ENCODE data around the gene FLYWCH2. TPM values are rescaled to one million over a fixed set of nuclear protein-coding genes. Genes with fewer than 3 reads are reported as not detected.
"Not testable (repeated sequence)": the region's sequence is repeated elsewhere in the genome, so short reads cannot be mapped to it uniquely, and the experiment has no call there.

The FLYWCH2 gene
- polyA plus RNA-seq, 4 donors, result 19.8 to 34.6 (median 25.6) TPM

- DNase-seq (ENCODE audit: low read depth in 4 of 4, low spot score in 3 of 4), result not testable (repeated sequence)
Measured at GRCh38 chr16:2931231-2931914, 48.4 kb downstream of the FLYWCH2 start.

DNA sequence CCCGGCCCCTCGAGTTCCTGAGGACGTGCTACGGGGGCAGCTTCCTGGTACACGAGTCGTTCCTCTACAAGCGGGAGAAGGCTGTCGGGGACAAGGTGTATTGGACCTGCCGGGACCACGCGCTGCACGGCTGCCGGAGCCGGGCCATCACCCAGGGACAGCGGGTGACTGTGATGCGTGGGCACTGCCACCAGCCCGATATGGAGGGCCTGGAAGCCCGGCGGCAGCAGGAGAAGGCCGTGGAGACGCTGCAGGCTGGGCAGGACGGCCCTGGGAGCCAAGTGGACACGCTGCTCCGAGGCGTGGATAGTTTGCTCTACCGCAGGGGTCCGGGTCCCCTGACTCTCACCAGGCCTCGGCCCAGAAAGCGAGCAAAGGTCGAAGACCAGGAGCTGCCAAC is 50.1 kb downstream of the FLYWCH2 start:
- no peak for DNase-seq (ENCODE audit: low read depth in 4 of 4, low spot score in 3 of 4)

DNA sequence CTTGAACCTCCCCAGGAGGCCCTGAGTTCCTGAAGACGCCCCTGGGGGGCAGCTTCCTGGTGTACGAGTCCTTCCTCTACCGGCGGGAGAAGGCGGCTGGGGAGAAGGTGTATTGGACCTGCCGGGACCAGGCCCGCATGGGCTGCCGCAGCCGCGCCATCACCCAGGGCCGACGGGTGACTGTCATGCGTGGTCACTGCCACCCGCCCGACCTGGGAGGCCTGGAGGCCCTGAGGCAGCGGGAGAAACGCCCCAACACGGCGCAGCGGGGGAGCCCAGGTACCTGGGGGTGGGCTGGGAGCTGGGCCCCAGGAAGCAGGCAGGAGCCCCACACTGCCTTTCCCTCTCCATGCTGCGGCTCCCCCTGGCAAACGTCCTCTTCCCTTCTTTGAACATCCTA is 50.7 kb downstream of the FLYWCH2 start:
- no peak for DNase-seq (ENCODE audit: low read depth in 4 of 4, low spot score in 3 of 4)

GRCh38 chr16:2934450-2934849 is 51.4 kb downstream of the FLYWCH2 start:
- DNase-seq (ENCODE audit: low read depth in 4 of 4, low spot score in 3 of 4), result no peak

- no peak for DNase-seq (ENCODE audit: low read depth in 4 of 4, low spot score in 3 of 4)
Measured at GRCh38 chr16:2936436-2937011, 53.5 kb downstream of the FLYWCH2 start.

- DNase-seq (ENCODE audit: low read depth in 4 of 4, low spot score in 3 of 4), result no peak
Measured at GRCh38 chr16:2937170-2937569, 54.2 kb downstream of the FLYWCH2 start.

GRCh38 chr16:2938206-2938605 is 55.2 kb downstream of the FLYWCH2 start:
- no peak for DNase-seq (ENCODE audit: low read depth in 4 of 4, low spot score in 3 of 4)

GRCh38 chr16:2939968-2940367 is 57.0 kb downstream of the FLYWCH2 start:
- DNase-seq (ENCODE audit: low read depth in 4 of 4, low spot score in 3 of 4), result no peak

DNA sequence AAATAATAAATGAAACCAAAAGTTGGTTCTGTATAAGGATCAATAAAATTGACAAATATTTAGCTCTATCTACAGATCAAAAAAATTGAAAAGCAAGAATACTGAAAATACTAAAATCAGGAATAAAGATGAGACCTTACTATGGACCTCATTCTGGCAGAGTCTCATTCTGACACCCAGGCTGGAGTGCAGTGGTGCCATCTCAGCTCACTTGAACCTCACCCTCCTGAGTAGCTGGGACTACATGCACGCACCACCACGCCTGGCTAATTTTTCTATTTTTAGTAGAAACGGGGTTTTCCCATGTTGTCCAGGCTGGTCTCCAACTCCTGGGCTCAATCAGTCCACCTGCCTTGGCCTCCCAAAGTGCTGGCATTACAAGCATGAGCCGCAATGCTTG is 59.0 kb downstream of the FLYWCH2 start:
- no peak for DNase-seq (ENCODE audit: low read depth in 4 of 4, low spot score in 3 of 4)

- DNase-seq (ENCODE audit: low read depth in 4 of 4, low spot score in 3 of 4), result not testable (repeated sequence)
Measured at GRCh38 chr16:2943716-2944115, 60.7 kb downstream of the FLYWCH2 start.

GRCh38 chr16:2946649-2947048 is 63.6 kb downstream of the FLYWCH2 start:
- DNase-seq (ENCODE audit: low read depth in 4 of 4, low spot score in 3 of 4), result no peak

Other genes with a start within 250 kb of the FLYWCH2 start
- gene KCTD5, start 200.7 kb upstream of the FLYWCH2 start, polyA plus RNA-seq (ENCODE audit: insufficient read length in 4 of 4), result 10 to 100 TPM; 23.4 to 26.4 (median 24.9) TPM
- gene PRSS27, start 163.0 kb upstream of the FLYWCH2 start, polyA plus RNA-seq (ENCODE audit: insufficient read length in 4 of 4), result 1 to 10 TPM; 1.3 to 2.1 (median 1.4) TPM
- gene SRRM2, start 130.6 kb upstream of the FLYWCH2 start, polyA plus RNA-seq (ENCODE audit: insufficient read length in 4 of 4), result 100 to 1,000 TPM; 477 to 678 (median 529) TPM
- gene ELOB, start 105.9 kb upstream of the FLYWCH2 start, polyA plus RNA-seq (ENCODE audit: insufficient read length in 4 of 4), result 100 to 1,000 TPM; 218 to 336 (median 229) TPM
- under 1 TPM; 0.17 to 0.51 (median 0.36) TPM for gene PRSS33, start 95.7 kb upstream of the FLYWCH2 start, polyA plus RNA-seq (ENCODE audit: insufficient read length in 4 of 4)
- gene PRSS41, start 84.7 kb upstream of the FLYWCH2 start, polyA plus RNA-seq (ENCODE audit: insufficient read length in 4 of 4), result not detected
- gene PRSS21, start 66.0 kb upstream of the FLYWCH2 start, polyA plus RNA-seq (ENCODE audit: insufficient read length in 4 of 4), result under 1 TPM in 3 of 4 donors, not detected in 1; 0.13 to 0.33 (median 0.20) TPM
- gene ZG16B, start 52.9 kb upstream of the FLYWCH2 start, polyA plus RNA-seq (ENCODE audit: insufficient read length in 4 of 4), result under 1 TPM; 0.25 to 0.50 (median 0.33) TPM
- gene PRSS22, start 25.0 kb upstream of the FLYWCH2 start, polyA plus RNA-seq (ENCODE audit: insufficient read length in 4 of 4), result 1 to 10 TPM; 7.5 to 9.8 (median 8.4) TPM
- 10 to 100 TPM; 19.6 to 25.2 (median 22.3) TPM for gene FLYWCH1, start 28.7 kb downstream of the FLYWCH2 start, polyA plus RNA-seq (ENCODE audit: insufficient read length in 4 of 4)
- gene KREMEN2, start 81.1 kb downstream of the FLYWCH2 start, polyA plus RNA-seq (ENCODE audit: insufficient read length in 4 of 4), result 1 to 10 TPM; 1.0 to 3.3 (median 1.6) TPM
- gene PAQR4, start 86.1 kb downstream of the FLYWCH2 start, polyA plus RNA-seq (ENCODE audit: insufficient read length in 4 of 4), result 10 to 100 TPM in 3 of 4 donors, 1 to 10 TPM in 1; 8.6 to 12.7 (median 10.4) TPM
- 10 to 100 TPM; 10.4 to 19.2 (median 14.2) TPM for gene PKMYT1, start 97.2 kb downstream of the FLYWCH2 start, polyA plus RNA-seq (ENCODE audit: insufficient read length in 4 of 4)
- 1 to 10 TPM; 3.0 to 3.7 (median 3.1) TPM for gene CLDN9, start 129.7 kb downstream of the FLYWCH2 start, polyA plus RNA-seq (ENCODE audit: insufficient read length in 4 of 4)
- gene CLDN6, start 135.0 kb downstream of the FLYWCH2 start, polyA plus RNA-seq (ENCODE audit: insufficient read length in 4 of 4), result 10 to 100 TPM; 32.9 to 44.1 (median 36.4) TPM
- 10 to 100 TPM in 3 of 4 donors, 1 to 10 TPM in 1; 7.5 to 18.2 (median 13.0) TPM for gene TNFRSF12A, start 137.2 kb downstream of the FLYWCH2 start, polyA plus RNA-seq (ENCODE audit: insufficient read length in 4 of 4)
- 10 to 100 TPM; 67.1 to 85.2 (median 71.3) TPM for gene HCFC1R1, start 140.7 kb downstream of the FLYWCH2 start, polyA plus RNA-seq (ENCODE audit: insufficient read length in 4 of 4)
- 10 to 100 TPM; 29.4 to 37.2 (median 32.1) TPM for gene THOC6, start 140.8 kb downstream of the FLYWCH2 start, polyA plus RNA-seq (ENCODE audit: insufficient read length in 4 of 4)
- gene BICDL2, start 153.7 kb downstream of the FLYWCH2 start, polyA plus RNA-seq (ENCODE audit: insufficient read length in 4 of 4), result 1 to 10 TPM; 1.2 to 3.8 (median 2.9) TPM
- gene MMP25, start 163.3 kb downstream of the FLYWCH2 start, polyA plus RNA-seq (ENCODE audit: insufficient read length in 4 of 4), result 1 to 10 TPM in 2 of 4 donors, under 1 TPM in 2; 0.78 to 1.8 (median 1.1) TPM
- gene IL32, start 182.4 kb downstream of the FLYWCH2 start, polyA plus RNA-seq (ENCODE audit: insufficient read length in 4 of 4), result 10 to 100 TPM; 29.9 to 47.1 (median 33.9) TPM
- under 1 TPM in 2 of 4 donors, not detected in 2; 0.11 to 0.12 TPM for gene ZSCAN10, start 216.1 kb downstream of the FLYWCH2 start, polyA plus RNA-seq (ENCODE audit: insufficient read length in 4 of 4)
- gene ZNF205, start 229.4 kb downstream of the FLYWCH2 start, polyA plus RNA-seq (ENCODE audit: insufficient read length in 4 of 4), result 10 to 100 TPM; 14.5 to 20.3 (median 17.1) TPM